ENCODE data around the gene PDE7B. TPM values are rescaled to one million over a fixed set of nuclear protein-coding genes. Genes with fewer than 3 reads are reported as not detected.

PDE7B gene
- total and polyA plus RNA-seq, 5 experiments from 2014 or later: 0.12 to 0.49 (median 0.39) TPM

GRCh38 chr6:136014454-136015437, 163.2 kb downstream of the PDE7B start:
- H3K9me3 Mint-ChIP-seq: peaks cover 0 to 4% (median under 1%) of the 10 kb centered on the region in 9 donors
- ATAC-seq (no peak), DNase-seq (no peak)
- H3K4me3 Mint-ChIP-seq: no peak overlapping the region
- no peaks in the 10 kb centered on the region for H3K4me1 Mint-ChIP-seq
- POLR2A ChIA-PET: no interaction called here
- peaks cover 0 to 1% (median 0%) of the 10 kb centered on the region in 5 donors for H3K27me3 Mint-ChIP-seq
- peaks cover 0 to 3% (median 2%) of the 10 kb centered on the region in 3 donors for H3K36me3 Mint-ChIP-seq
- no peak overlapping the region for H3K27ac Mint-ChIP-seq

GRCh38 chr6:136015531-136015930, 164.0 kb downstream of the PDE7B start:
- H3K27me3 Mint-ChIP-seq: peaks cover 0 to 1% (median 0%) of the 10 kb centered on the region in 5 donors
- POLR2A ChIA-PET: no interaction called here
- no peaks in the 10 kb centered on the region for H3K4me1 Mint-ChIP-seq
- DNase-seq: no peak
- no peak for ATAC-seq
- H3K36me3 Mint-ChIP-seq: no peaks in the 10 kb centered on the region
- no peak overlapping the region for H3K27ac Mint-ChIP-seq
- no peak overlapping the region for H3K4me3 Mint-ChIP-seq
- no peaks in the 10 kb centered on the region for H3K9me3 Mint-ChIP-seq

GRCh38 chr6:136016228-136017225, 165.0 kb downstream of the PDE7B start:
- DNase-seq: no peak
- H3K4me3 Mint-ChIP-seq: no peak overlapping the region
- no peaks in the 10 kb centered on the region for H3K9me3 Mint-ChIP-seq
- peaks cover 0 to 8% (median under 1%) of the 10 kb centered on the region in 5 donors for H3K27me3 Mint-ChIP-seq
- POLR2A ChIA-PET: no interaction called here
- no peak overlapping the region for H3K27ac Mint-ChIP-seq
- no peaks in the 10 kb centered on the region for H3K36me3 Mint-ChIP-seq
- ATAC-seq: no peak
- no peaks in the 10 kb centered on the region for H3K4me1 Mint-ChIP-seq

- peaks cover 0 to 16% (median 3%) of the 10 kb centered on the region in 5 donors for H3K27me3 Mint-ChIP-seq
- no peaks in the 10 kb centered on the region for H3K9me3 Mint-ChIP-seq
- ATAC-seq (no peak), DNase-seq (no peak)
- POLR2A ChIA-PET: no interaction called here
- no peaks in the 10 kb centered on the region for H3K4me1 Mint-ChIP-seq
- H3K27ac Mint-ChIP-seq: no peak overlapping the region
- H3K36me3 Mint-ChIP-seq: no peaks in the 10 kb centered on the region
- H3K4me3 Mint-ChIP-seq: no peak overlapping the region
These were observed 169.2 kb downstream of the PDE7B start for GRCh38 chr6:136020691-136021090.

- Mint-ChIP-seq H3K27me3 (peaks cover 0 to 16% (median 3%) of the 10 kb centered on the region in 5 donors), H3K4me3 (no peak overlapping the region), H3K9me3 (no peaks in the 10 kb centered on the region), H3K36me3 (no peaks in the 10 kb centered on the region), H3K27ac (no peak overlapping the region), H3K4me1 (no peaks in the 10 kb centered on the region)
- POLR2A ChIA-PET: no interaction called here
- no peak for ATAC-seq
- no peak for DNase-seq
These were observed 170.8 kb downstream of the PDE7B start for GRCh38 chr6:136022224-136022874.

- no peaks in the 10 kb centered on the region for H3K4me1 Mint-ChIP-seq
- H3K27me3 Mint-ChIP-seq: peaks cover 0 to 16% (median 3%) of the 10 kb centered on the region in 5 donors
- no peaks in the 10 kb centered on the region for H3K9me3 Mint-ChIP-seq
- no peaks in the 10 kb centered on the region for H3K36me3 Mint-ChIP-seq
- DNase-seq: no peak
- no peak for ATAC-seq
- H3K4me3 Mint-ChIP-seq: no peak overlapping the region
- POLR2A ChIA-PET: no interaction called here
- no peak overlapping the region for H3K27ac Mint-ChIP-seq
These were observed 173.2 kb downstream of the PDE7B start for GRCh38 chr6:136024711-136025110.

GRCh38 chr6:136025736-136026135, 174.2 kb downstream of the PDE7B start:
- H3K27me3 Mint-ChIP-seq: peaks cover 0 to 14% (median 3%) of the 10 kb centered on the region in 5 donors
- ATAC-seq (no peak), DNase-seq (no peak)
- no peak overlapping the region for H3K4me3 Mint-ChIP-seq
- H3K9me3 Mint-ChIP-seq: no peaks in the 10 kb centered on the region
- H3K27ac Mint-ChIP-seq: no peak overlapping the region
- H3K4me1 Mint-ChIP-seq: no peaks in the 10 kb centered on the region
- POLR2A ChIA-PET: no interaction called here
- H3K36me3 Mint-ChIP-seq: no peaks in the 10 kb centered on the region

- H3K4me3 Mint-ChIP-seq: no peak overlapping the region
- H3K9me3 Mint-ChIP-seq: no peaks in the 10 kb centered on the region
- ATAC-seq: no peak
- no peaks in the 10 kb centered on the region for H3K36me3 Mint-ChIP-seq
- DNase-seq: no peak
- H3K27me3 Mint-ChIP-seq: peaks cover 0 to 2% (median 0%) of the 10 kb centered on the region in 5 donors
- no peak overlapping the region for H3K27ac Mint-ChIP-seq
- POLR2A ChIA-PET: no interaction called here
- H3K4me1 Mint-ChIP-seq: peaks cover 0 to 2% (median 0%) of the 10 kb centered on the region in 4 donors
These were observed 178.6 kb downstream of the PDE7B start for GRCh38 chr6:136030131-136030530.

GRCh38 chr6:136031982-136032381, 180.5 kb downstream of the PDE7B start:
- H3K27ac Mint-ChIP-seq: no peak overlapping the region
- no peaks in the 10 kb centered on the region for H3K9me3 Mint-ChIP-seq
- DNase-seq (peak in 3 of 10 donors; percentile 6 to 17 (median 15)), ATAC-seq (peak in 1 of 2 donors; percentile 32)
- POLR2A ChIA-PET: no interaction called here
- no peaks in the 10 kb centered on the region for H3K36me3 Mint-ChIP-seq
- peaks cover 0 to 2% (median under 1%) of the 10 kb centered on the region in 4 donors for H3K4me1 Mint-ChIP-seq
- H3K4me3 Mint-ChIP-seq: no peak overlapping the region
- peaks cover 0 to 2% (median 0%) of the 10 kb centered on the region in 5 donors for H3K27me3 Mint-ChIP-seq

GRCh38 chr6:136033416-136033815, 181.9 kb downstream of the PDE7B start:
- H3K4me1 Mint-ChIP-seq: peaks cover 7 to 17% (median 12%) of the 10 kb centered on the region in 4 donors
- no peaks in the 10 kb centered on the region for H3K9me3 Mint-ChIP-seq
- POLR2A ChIA-PET: no interaction called here
- no peaks in the 10 kb centered on the region for H3K36me3 Mint-ChIP-seq
- peak overlapping the region in 1 of 10 donors; percentile 12 for H3K27ac Mint-ChIP-seq
- H3K27me3 Mint-ChIP-seq: peaks cover 0 to 2% (median 0%) of the 10 kb centered on the region in 5 donors
- ATAC-seq: no peak
- H3K4me3 Mint-ChIP-seq: no peak overlapping the region
- DNase-seq: no peak

GRCh38 chr6:136034422-136034821, 182.9 kb downstream of the PDE7B start:
- Mint-ChIP-seq H3K27me3 (peaks cover 0 to 2% (median 0%) of the 10 kb centered on the region in 5 donors), H3K36me3 (no peaks in the 10 kb centered on the region), H3K27ac (peak overlapping the region in 1 of 10 donors; percentile 52), H3K9me3 (no peaks in the 10 kb centered on the region), H3K4me3 (no peak overlapping the region), H3K4me1 (peaks cover 7 to 20% (median 13%) of the 10 kb centered on the region in 4 donors)
- ATAC-seq (no peak), DNase-seq (no peak)
- POLR2A ChIA-PET: interaction anchor here (0.6 kb wide), 1 partner anchor 219 kb away, joined by 3 read pairs; no protein-coding TSS in a partner anchor

GRCh38 chr6:136035378-136036070, 184.0 kb downstream of the PDE7B start:
- H3K9me3 Mint-ChIP-seq: no peaks in the 10 kb centered on the region
- H3K4me3 Mint-ChIP-seq: no peak overlapping the region
- peaks cover 7 to 20% (median 13%) of the 10 kb centered on the region in 4 donors for H3K4me1 Mint-ChIP-seq
- no peak for ATAC-seq
- DNase-seq: no peak
- no peak overlapping the region for H3K27ac Mint-ChIP-seq
- no peaks in the 10 kb centered on the region for H3K36me3 Mint-ChIP-seq
- POLR2A ChIA-PET: no interaction called here
- H3K27me3 Mint-ChIP-seq: peaks cover 0 to 2% (median 0%) of the 10 kb centered on the region in 5 donors

Measured in naive thymus-derived CD8-positive, alpha-beta T cell (primary cell).